Stimulated activated naive CD8-positive, alpha-beta T cell treated with anti-CD3 and anti-CD28 coated beads, Interleukin-15, Interleukin-2, amounts not matched to agents 100 ng/mL and 50 ng/mL, for 24 hours (primary cell): ENCODE data around the gene SLC24A4.

ENCODE experiments used
- H3K27ac Mint-ChIP-seq: one replicate; pipeline ENCODE4 v1.8.0; 2021; ENCODE audit warnings: mild to moderate bottlenecking, mixed read lengths
- H3K27me3 Mint-ChIP-seq: one replicate; pipeline ENCODE4 v1.8.0; 2021; ENCODE audit warnings: mixed read lengths
- H3K36me3 Mint-ChIP-seq: one replicate; pipeline ENCODE4 v1.8.0; 2021; ENCODE audit warnings: low read depth, mixed read lengths
- H3K4me1 Mint-ChIP-seq: one replicate; pipeline ENCODE4 v1.8.0; 2021; ENCODE audit warnings: low read depth, mixed read lengths
- H3K4me3 Mint-ChIP-seq: one replicate; pipeline ENCODE4 v1.8.0; 2021; ENCODE audit warnings: mild to moderate bottlenecking, mixed read lengths
- H3K9me3 Mint-ChIP-seq: one replicate; pipeline ENCODE4 v1.8.0; 2021; ENCODE audit warnings: mixed read lengths

Gene SLC24A4

GRCh38 chr14:92372230-92372629 lies 49.3 kb downstream of the SLC24A4 start:
- Mint-ChIP-seq H3K4me3 (no peak overlapping the region), H3K27ac (no peak overlapping the region), H3K9me3 (no peaks in the 10 kb centered on the region), H3K4me1 (no peaks in the 10 kb centered on the region), H3K36me3 (no peaks in the 10 kb centered on the region), H3K27me3 (peaks cover 3% of the 10 kb centered on the region)

GRCh38 chr14:92373336-92373735 lies 50.4 kb downstream of the SLC24A4 start:
- Mint-ChIP-seq H3K36me3 (no peaks in the 10 kb centered on the region), H3K4me1 (no peaks in the 10 kb centered on the region), H3K4me3 (no peak overlapping the region), H3K27me3 (peaks cover 2% of the 10 kb centered on the region), H3K27ac (no peak overlapping the region), H3K9me3 (no peaks in the 10 kb centered on the region)

- no peaks in the 10 kb centered on the region for H3K27me3 Mint-ChIP-seq
- H3K4me3 Mint-ChIP-seq, result no peak overlapping the region
- H3K4me1 Mint-ChIP-seq, result no peaks in the 10 kb centered on the region
- no peak overlapping the region for H3K27ac Mint-ChIP-seq
- H3K9me3 Mint-ChIP-seq, result no peaks in the 10 kb centered on the region
- H3K36me3 Mint-ChIP-seq, result no peaks in the 10 kb centered on the region
Observed at GRCh38 chr14:92380131-92380530, 57.2 kb downstream of the SLC24A4 start.

DNA sequence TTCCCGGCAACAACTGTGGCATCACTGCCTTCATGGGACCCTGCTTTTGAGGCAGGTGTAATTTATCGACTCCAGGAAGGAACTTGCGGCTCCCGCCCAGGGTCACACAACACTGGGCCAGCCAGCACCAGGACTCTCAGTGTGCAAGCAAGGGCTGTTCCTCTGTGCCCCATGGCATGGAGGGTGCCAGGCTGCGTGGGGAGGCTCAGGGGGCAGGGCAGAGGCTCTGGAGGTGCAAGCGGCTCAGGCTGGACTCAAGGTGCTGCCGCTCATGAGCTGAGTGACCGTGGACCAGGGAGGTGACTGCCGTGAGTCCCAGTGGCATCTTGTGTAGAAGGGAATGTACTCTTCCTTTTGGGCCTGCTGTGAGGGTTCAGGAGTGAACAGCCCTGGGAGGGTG lies 57.6 kb downstream of the SLC24A4 start:
- H3K27me3 Mint-ChIP-seq, result no peaks in the 10 kb centered on the region
- H3K9me3 Mint-ChIP-seq, result no peaks in the 10 kb centered on the region
- H3K4me1 Mint-ChIP-seq, result no peaks in the 10 kb centered on the region
- no peak overlapping the region for H3K27ac Mint-ChIP-seq
- H3K4me3 Mint-ChIP-seq, result no peak overlapping the region
- no peaks in the 10 kb centered on the region for H3K36me3 Mint-ChIP-seq

DNA sequence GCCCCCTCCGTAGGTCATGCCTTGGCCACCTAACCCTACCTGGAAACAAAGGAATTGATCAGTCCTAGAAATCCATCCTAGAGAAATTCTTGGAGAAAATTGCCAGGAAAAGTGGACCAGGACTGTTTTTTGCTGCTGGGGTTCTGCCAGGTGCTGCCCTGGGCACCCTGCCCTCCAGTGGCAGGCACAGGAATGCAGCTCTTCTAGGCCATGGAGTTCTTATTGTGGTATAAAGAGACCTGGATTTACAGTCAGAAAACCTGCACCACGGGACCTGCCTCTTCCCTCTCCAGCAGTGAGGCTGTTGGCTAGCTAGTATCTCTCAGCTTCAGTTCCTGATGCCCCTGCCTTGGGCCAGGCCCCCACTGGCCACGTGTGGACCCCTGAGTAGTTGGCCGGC lies 59.7 kb downstream of the SLC24A4 start:
- H3K4me3 Mint-ChIP-seq, result no peak overlapping the region
- no peaks in the 10 kb centered on the region for H3K9me3 Mint-ChIP-seq
- no peaks in the 10 kb centered on the region for H3K4me1 Mint-ChIP-seq
- H3K36me3 Mint-ChIP-seq, result no peaks in the 10 kb centered on the region
- H3K27ac Mint-ChIP-seq, result no peak overlapping the region
- no peaks in the 10 kb centered on the region for H3K27me3 Mint-ChIP-seq

DNA sequence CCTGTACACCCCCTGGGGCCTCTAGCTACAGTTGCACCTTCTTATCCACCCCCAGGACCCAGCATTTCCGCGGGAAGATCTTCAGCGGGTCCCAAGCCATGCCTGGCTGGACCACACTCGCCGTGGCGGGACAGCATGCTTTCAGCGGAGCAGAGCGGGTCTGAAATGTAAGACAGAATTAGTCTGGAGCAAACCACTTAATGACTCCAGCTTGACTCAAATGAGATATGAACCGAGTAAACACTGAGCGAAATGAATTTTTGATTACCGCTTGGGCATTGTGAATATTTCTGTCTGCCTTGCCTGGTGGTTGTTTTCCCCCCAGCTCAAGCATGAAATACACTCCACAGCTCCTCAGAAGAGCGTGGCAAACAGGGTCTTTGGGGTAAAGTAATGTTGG lies 60.8 kb downstream of the SLC24A4 start:
- Mint-ChIP-seq H3K27me3 (no peaks in the 10 kb centered on the region), H3K36me3 (no peaks in the 10 kb centered on the region), H3K9me3 (no peaks in the 10 kb centered on the region), H3K4me3 (no peak overlapping the region), H3K4me1 (no peaks in the 10 kb centered on the region), H3K27ac (no peak overlapping the region)

- Mint-ChIP-seq H3K4me1 (no peaks in the 10 kb centered on the region), H3K36me3 (no peaks in the 10 kb centered on the region), H3K27me3 (no peaks in the 10 kb centered on the region), H3K9me3 (no peaks in the 10 kb centered on the region), H3K27ac (no peak overlapping the region), H3K4me3 (no peak overlapping the region)
Observed at GRCh38 chr14:92384461-92385133, 61.6 kb downstream of the SLC24A4 start.

GRCh38 chr14:92385561-92385960 lies 62.6 kb downstream of the SLC24A4 start:
- H3K4me3 Mint-ChIP-seq, result no peak overlapping the region
- no peaks in the 10 kb centered on the region for H3K36me3 Mint-ChIP-seq
- H3K27ac Mint-ChIP-seq, result no peak overlapping the region
- H3K9me3 Mint-ChIP-seq, result no peaks in the 10 kb centered on the region
- no peaks in the 10 kb centered on the region for H3K4me1 Mint-ChIP-seq
- no peaks in the 10 kb centered on the region for H3K27me3 Mint-ChIP-seq

GRCh38 chr14:92386165-92386564 lies 63.2 kb downstream of the SLC24A4 start:
- H3K9me3 Mint-ChIP-seq, result no peaks in the 10 kb centered on the region
- no peaks in the 10 kb centered on the region for H3K4me1 Mint-ChIP-seq
- no peaks in the 10 kb centered on the region for H3K36me3 Mint-ChIP-seq
- H3K27ac Mint-ChIP-seq, result no peak overlapping the region
- H3K27me3 Mint-ChIP-seq, result no peaks in the 10 kb centered on the region
- H3K4me3 Mint-ChIP-seq, result no peak overlapping the region

- Mint-ChIP-seq H3K27me3 (no peaks in the 10 kb centered on the region), H3K4me3 (no peak overlapping the region), H3K4me1 (no peaks in the 10 kb centered on the region), H3K36me3 (no peaks in the 10 kb centered on the region), H3K27ac (no peak overlapping the region), H3K9me3 (no peaks in the 10 kb centered on the region)
Observed at GRCh38 chr14:92386637-92387036, 63.7 kb downstream of the SLC24A4 start.

GRCh38 chr14:92387578-92387977 lies 64.6 kb downstream of the SLC24A4 start:
- no peaks in the 10 kb centered on the region for H3K27me3 Mint-ChIP-seq
- H3K4me1 Mint-ChIP-seq, result no peaks in the 10 kb centered on the region
- no peaks in the 10 kb centered on the region for H3K9me3 Mint-ChIP-seq
- no peaks in the 10 kb centered on the region for H3K36me3 Mint-ChIP-seq
- no peak overlapping the region for H3K4me3 Mint-ChIP-seq
- H3K27ac Mint-ChIP-seq, result no peak overlapping the region

- no peaks in the 10 kb centered on the region for H3K36me3 Mint-ChIP-seq
- no peaks in the 10 kb centered on the region for H3K4me1 Mint-ChIP-seq
- no peaks in the 10 kb centered on the region for H3K9me3 Mint-ChIP-seq
- no peak overlapping the region for H3K4me3 Mint-ChIP-seq
- no peaks in the 10 kb centered on the region for H3K27me3 Mint-ChIP-seq
- no peak overlapping the region for H3K27ac Mint-ChIP-seq
Observed at GRCh38 chr14:92389598-92390158, 66.7 kb downstream of the SLC24A4 start.

- H3K27me3 Mint-ChIP-seq, result no peaks in the 10 kb centered on the region
- H3K9me3 Mint-ChIP-seq, result no peaks in the 10 kb centered on the region
- no peaks in the 10 kb centered on the region for H3K36me3 Mint-ChIP-seq
- no peaks in the 10 kb centered on the region for H3K4me1 Mint-ChIP-seq
- H3K4me3 Mint-ChIP-seq, result no peak overlapping the region
- no peak overlapping the region for H3K27ac Mint-ChIP-seq
Observed at GRCh38 chr14:92391726-92392125, 68.8 kb downstream of the SLC24A4 start.

DNA sequence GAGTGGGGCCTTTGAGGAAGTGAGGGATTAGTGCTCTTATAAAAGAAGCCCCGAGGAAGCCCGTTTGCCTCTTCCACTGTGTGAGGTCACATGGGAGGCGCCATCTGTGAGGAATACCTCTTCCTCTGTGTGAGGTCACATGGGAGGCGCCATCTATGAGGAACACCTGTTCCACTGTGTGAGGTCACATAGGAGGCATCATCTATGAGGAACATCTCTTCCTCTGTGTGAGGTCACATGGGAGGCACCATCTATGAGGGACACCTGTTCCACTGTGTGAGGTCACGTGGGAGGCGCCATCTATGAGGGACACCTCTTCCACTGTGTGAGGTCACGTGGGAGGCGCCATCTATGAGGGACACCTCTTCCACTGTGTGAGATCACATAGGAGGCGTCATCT lies 69.7 kb downstream of the SLC24A4 start:
- H3K9me3 Mint-ChIP-seq, result no peaks in the 10 kb centered on the region
- no peaks in the 10 kb centered on the region for H3K36me3 Mint-ChIP-seq
- H3K27ac Mint-ChIP-seq, result no peak overlapping the region
- no peak overlapping the region for H3K4me3 Mint-ChIP-seq
- H3K27me3 Mint-ChIP-seq, result peaks cover 4% of the 10 kb centered on the region
- no peaks in the 10 kb centered on the region for H3K4me1 Mint-ChIP-seq

DNA sequence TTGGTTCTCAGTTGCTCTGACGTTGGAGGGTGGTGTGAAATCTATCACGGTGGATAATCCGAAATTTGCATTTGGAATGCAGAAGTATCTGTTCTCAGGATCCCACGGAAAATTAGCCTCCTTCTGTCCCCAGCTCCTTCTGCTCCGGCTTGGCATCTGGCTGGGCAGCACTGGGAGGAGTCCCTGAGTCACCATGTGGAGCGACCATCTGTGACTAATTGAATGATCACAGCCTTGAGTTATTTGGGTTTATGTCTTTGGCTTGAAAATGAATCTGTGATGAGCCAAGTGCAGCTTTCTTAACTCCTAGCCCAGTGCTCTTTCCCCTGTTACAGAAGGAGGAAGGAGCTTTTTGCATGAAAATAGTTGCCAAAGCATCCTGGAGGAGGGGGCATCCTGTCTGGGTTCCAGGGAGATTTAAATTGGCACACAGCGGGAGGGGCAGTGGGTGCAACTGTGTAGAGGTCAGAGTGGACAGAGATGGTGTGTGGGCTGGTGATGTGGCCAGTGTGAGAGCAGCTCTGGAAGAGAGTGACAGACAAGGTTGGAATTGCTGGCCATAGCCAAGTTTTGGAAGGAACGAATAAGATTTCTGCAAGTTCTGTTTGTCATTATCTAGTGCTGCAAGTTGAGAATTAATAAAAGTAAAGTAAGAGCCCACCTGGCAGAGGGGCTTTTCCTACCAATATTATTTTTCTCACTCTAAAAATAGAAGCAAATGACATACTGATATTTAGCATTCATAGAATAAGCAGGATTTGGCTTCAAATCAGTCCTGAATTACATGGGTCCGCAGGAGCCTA lies 74.4 kb downstream of the SLC24A4 start:
- Mint-ChIP-seq H3K36me3 (no peaks in the 10 kb centered on the region), H3K4me3 (no peak overlapping the region), H3K27ac (no peak overlapping the region), H3K4me1 (no peaks in the 10 kb centered on the region), H3K27me3 (peaks cover 5% of the 10 kb centered on the region), H3K9me3 (no peaks in the 10 kb centered on the region)
